HPDE6-E6E7 (cell line): ENCODE measurements around the gene NAPEPLD.
"Not testable (repeated sequence)": the region's sequence is repeated elsewhere in the genome, so short reads cannot be mapped to it uniquely, and the experiment has no call there.

Source experiments
- DNase-seq: peaks from one replicate; pipeline ENCODE4 v3.0.0; 2011; ENCODE audit warnings: missing footprints; ENCODE audit errors: extremely low spot score

Gene NAPEPLD

DNA sequence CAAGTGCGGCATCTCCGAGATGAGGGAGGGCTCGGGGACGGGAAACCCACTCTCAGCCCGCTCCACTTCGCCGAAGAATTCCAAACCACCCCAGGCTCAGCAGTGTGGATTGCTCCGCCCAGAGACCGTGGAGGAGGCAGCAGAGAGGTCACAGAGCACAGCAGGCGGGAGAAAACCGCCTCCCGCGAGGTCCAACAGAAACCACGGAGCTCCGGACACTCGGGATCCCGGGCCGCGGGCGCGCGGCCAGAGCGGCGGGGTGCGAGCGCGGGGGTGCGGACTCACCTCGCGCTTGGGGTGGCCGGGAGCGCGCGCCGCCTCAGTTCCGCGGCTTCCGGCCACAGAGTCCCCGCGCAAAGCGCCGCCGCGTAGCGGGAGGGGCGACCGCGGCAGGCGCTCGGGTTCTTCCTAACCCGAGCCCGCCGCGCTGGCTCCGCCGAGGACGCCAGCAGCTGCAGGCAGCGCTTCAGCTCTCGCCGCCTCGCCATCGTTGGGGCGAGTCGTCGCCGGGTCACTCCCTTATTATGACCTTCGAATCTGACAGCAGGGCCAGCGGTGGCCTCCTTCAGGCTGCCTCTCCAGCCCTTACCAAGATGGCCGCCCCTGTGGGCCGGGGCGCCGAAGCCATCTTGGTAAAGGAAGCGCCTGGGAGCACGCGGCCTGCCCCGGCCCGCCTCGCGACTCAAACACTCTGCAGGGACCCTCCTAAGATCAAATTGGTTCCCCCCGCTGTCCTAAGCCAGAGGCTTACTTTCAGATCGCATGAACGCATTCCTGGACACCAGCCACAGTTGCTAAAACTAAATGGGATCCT, at the start of gene NAPEPLD:
TSS of gene NAPEPLD (minus strand) at position 106 of the 814 bp plus-strand sequence. CDS start 20,323 bp downstream, outside the sequence.
- peak; percentile 69 for DNase-seq

DNA sequence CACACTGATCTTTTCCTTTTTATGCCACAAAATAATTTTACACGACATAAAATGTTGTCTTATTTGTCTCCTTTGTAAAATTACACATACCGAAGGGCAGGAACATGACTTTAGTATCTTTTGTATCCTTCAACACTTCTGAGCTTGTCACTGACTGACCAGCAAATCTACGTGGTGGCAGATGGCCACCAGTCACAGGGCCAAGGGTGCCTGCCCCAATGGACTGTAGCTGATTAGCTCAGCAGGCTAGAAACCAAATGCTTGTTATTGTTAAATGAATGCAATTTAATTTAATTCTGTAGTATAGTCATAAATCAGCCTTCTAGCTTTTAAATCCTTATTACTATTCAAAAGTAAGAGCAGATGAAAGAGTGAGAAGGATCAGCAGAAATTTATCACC, 49.2 kb upstream of the NAPEPLD start:
- not testable (repeated sequence) for DNase-seq

DNA sequence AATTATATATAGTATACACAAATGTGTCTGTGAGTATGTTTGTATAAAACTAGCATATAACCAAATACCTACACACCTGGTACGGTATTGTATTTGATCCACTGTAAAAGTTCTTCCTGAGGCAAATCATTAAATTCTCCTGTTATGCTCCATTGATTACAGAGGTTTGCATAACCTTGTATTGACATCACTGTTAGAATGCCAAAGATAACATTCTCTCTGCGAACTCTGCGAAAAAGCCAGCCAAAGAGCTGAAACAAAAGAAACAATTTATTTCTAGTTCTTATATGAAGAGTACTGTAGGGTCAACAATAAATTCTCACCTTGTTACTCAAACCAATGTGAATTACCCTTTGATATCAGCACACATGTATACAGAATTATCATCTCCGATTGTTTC, 46.5 kb upstream of the NAPEPLD start:
- not testable (repeated sequence) for DNase-seq

DNA sequence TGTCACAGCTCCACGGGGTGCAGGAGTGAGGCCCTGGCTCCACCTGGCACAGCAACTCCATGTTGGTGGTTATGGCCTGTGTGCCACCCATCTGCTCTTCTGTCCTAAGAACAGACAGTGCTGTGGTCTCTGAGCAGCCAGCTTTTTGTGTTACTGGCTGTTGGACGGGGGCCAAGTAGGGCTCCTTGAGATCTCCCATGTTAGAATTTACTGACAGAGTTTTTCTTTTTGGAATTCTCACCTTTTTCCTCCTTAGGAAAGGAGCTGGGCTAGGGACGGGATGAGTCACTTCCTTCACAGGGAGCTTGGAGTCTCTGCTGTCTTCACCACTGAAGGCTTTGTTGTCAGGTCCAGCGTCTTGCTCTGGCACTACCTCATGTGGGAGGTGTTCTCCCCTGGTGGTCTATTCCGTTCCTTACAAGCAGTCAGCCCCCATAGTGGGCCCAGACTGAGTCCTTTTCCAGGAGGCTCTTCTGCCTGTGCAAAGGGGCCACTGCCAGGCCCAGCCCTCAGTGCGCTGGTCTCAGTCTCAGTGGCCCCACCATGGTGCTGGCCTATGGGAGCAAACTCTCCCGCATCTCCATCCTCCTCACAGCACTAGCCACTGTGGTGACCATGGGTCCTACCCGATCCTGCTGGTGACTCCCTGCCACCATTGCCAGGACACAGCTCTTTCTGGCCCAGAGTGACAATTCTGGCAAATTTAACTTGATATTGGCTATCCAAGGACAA, 23.7 kb upstream of the NAPEPLD start:
- not testable (repeated sequence) for DNase-seq

DNA sequence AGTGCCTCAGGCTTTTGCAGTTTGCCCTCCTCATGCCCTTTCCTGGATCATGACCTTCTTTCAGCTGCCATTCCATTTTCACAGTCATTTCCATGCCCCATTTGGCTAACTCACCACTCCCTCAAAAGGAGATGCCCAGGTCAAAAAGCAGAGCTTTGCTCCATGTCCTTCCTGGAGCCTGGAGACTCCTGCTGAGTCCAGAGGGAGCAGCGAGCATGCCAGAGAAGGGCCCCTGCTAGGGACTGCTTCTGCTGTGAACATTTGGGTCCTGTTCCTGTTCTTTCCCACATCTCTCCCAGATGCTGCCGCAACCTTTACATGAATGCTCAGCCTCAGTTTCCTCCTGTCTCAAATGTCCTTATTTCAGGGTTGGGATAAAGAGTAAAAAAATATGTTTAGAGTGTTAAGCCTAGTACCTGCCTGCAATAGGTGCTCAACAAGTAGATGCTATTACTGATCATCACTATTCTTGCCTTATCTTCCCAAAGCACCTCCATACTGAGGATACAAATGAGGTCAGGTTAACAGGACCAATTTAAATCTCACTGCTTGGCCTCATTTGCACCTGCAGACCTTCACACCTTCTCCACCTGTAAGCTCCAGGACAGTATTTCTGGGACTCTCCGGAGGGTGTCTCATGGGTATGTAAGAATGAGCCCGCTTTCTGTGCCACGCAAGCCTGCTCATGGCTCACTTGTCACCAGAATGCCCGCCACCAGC, 23.0 kb upstream of the NAPEPLD start:
- DNase-seq: not testable (repeated sequence)

DNA sequence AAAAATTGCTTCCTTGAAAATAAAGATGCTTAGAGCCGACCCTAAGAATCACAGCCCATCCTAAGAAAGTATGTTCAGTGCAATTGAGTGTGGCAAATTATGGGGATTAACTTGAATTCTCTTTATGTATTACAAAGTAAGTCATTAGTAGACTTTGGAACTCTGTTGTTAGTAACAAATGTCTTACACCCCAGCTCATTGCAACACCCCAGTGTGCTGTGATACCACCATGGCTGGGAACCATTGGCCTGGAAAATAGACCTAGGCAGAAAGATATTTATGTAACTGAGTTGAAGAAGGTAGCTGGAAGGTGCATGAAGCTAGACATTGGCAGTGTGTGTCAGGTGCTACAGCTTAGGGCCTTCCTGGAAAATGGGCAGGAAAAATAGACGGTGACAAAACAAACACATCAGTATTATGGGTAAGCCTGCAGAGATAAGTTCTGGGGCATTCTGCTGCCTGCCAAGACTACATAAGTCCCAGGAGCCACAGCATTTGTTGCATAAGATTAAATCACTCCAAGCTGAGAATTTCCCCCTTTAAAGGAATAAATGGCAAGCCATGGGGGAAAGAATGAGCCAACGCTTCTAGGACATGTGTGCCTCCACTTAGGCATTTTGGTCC, 18.1 kb upstream of the NAPEPLD start:
- not testable (repeated sequence) for DNase-seq

DNA sequence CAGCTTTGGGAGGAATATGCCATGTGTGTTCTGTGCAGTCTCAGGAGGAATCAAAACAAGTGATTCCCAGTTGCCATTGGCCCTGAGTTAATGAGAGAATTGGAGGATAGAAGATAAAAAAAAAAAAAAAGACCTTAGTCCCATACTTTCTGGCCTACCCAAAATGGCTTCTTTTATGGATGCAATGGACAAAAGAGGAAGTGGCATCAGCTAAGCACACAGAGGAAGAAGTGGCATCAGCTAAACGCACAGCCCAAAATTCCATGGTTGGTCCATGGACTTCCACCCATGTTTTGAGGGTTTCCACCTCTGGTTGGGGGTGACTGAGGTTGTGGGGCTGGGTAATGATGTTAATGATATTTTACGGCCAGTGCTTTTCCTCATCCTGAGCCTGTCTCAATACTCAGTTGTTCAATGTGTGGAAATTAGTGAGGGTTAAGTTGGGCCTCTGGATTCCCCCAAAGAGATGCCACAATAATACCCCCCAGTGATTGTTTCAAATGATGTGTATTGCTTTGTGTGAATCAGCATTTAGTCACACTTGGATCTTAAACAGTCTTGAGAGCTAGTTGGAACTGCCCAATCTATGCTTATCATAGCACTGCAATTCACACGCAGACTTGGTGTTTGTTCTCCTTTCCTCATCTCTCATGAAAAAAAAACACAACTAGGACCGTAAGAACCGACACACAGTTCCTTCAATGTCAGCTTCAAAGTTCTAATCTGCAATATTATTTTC, 14.4 kb upstream of the NAPEPLD start:
- not testable (repeated sequence) for DNase-seq

DNA sequence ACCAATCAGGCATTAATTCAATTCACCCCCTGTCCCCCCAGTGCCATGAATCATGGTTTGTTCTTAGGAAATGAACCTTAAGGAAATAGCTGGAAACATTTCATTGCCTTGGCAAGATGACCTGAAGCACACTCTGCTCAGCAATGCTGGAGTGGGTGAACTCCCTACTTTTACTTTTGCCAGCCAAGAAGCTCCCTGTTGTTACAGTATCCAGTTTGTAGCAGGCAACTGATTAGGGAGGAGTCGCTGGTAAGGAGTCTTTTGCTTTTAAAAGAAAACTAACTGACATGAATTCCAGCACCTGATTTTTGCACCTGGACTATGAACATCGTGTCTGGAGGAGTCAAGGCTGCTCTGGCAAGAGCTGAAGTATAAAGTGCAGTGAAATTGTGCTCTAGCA, 13.7 kb upstream of the NAPEPLD start:
- not testable (repeated sequence) for DNase-seq

DNA sequence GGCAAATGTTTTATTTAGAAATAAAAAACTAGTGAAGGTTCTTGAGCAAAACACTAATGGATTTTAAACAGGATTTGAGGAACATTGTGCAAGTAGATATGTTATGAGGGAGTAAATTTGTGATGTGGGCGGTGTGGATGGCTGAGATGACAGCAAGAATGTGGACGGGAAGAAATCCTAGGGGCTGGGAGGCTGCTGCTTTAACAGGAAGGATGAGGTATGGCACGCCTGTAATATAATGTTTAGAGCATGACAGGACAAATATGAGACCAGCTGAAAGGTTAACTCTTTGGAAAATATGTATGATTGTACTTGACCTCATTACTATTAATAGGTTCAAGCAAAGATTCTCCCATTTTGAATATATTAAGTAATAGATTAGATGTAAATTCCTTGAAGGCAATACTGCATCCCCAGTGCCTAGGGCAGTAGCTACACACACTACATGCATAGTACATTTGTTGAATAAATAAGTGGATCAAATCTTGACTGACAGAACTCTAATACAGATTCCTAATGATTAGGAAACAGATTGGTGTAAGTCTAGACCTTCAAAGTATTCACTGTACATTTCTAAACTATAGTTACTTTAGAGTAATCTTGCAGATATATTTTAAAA, 13.2 kb upstream of the NAPEPLD start:
- not testable (repeated sequence) for DNase-seq

DNA sequence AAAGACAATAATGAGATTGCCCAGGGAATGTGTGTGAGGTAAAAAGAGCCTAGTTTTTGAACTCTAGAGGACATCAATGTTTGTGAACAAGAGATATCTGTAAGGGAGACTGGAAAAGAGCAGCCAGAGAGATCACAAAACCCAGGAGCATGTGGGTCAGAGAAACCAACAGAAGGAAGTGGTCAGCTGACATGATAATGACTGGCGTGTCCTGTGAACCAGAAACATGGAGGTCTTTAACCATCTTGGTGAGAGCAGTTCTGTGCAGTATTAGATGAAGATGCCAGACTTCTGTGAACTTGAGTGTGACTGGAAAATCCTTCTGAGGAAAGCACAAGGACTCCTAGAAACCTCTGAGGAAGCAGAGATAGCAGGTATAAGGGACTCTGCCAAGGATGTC, 10.2 kb upstream of the NAPEPLD start:
- not testable (repeated sequence) for DNase-seq

DNA sequence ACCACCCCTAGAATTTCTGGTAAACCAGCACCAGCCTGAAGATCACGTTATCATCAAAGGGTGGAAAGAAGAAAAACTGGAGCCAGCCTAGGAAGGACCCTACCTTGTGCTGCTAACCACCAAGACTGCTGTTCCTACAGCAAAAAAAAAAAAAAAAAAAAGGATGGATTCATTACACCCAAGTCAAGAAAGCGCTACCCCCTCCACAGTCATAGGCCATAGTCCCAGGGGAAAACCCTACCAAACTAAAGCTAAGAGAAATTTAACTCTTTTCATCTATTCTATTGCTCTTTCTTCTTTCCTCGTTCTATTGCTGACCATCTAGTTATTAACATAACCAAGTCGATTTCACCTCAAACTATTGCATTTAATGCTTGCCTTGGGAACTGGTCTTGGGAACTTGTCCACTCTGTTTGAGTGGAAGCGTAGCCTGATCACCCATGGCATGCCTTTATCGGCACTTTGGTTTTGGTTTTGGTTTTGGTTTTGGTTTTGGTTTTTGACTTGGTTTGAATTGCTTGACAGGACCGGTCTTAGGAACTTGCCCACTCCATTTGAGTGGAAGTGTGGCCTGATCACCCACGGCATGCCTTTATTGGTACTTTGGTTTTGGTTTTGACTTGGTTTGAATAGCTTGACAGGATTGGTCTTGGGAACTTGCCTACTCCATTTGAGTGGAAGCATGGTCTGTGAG, 6.6 kb upstream of the NAPEPLD start:
- not testable (repeated sequence) for DNase-seq

DNA sequence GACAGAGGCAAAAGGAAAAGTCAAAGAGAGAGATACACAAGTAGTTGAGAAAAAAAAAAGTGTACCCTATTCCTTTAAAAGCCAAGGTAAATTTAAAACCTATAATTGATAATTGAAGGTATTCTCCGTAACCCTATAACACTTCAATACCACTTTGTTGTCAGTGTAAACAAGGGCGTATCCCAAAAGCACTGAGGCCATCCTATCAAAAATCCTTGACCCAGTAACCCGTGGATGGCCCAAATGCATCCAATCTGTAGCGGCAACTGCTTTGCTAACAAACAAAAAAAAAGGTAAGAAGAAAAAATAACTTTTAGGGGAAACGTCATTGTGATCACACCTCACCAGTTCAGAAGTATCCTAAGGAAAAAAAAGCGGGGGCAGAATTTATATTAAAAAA, 5.1 kb upstream of the NAPEPLD start:
- DNase-seq: no peak

DNA sequence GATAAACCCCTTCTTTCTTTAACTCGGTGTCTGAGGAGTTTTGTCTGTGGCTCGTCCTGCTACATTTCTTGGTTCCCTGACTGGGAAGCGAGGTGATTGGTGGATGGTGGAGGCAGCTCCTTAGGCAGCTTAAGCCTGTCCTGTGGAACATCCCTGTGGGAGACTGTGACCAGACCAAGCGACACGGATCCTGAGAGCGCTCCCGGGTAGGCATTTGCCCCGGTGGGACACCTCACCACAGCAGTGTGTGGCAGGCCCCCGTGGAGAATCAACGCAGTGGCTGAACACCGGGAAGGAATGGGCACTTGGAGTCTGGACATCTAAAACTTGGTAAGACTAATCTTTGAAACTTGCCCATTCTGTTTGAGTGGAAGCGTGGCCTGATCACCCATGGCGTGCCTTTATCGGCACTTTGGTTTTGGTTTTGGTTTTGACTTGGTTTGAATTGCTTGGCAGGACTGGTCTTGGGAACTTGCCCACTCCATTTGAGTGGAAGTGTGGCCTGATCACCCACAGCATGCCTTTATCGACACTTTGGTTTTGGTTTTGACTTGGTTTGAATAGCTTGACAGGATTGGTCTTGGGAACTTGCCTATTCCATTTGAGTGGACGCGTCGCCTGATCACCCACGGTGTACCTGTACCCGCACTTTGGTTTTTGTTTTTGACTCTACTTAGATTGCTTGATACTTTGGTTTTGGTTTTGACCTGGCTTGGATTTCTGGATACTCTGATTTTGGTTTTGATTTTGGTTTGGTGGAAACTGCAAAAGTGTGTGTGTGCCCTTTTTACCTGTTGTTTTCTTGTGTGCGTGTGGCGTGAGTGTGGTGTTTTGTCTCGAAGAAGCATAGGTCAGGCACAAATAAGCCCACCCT, 4.1 kb upstream of the NAPEPLD start:
- not testable (repeated sequence) for DNase-seq

DNA sequence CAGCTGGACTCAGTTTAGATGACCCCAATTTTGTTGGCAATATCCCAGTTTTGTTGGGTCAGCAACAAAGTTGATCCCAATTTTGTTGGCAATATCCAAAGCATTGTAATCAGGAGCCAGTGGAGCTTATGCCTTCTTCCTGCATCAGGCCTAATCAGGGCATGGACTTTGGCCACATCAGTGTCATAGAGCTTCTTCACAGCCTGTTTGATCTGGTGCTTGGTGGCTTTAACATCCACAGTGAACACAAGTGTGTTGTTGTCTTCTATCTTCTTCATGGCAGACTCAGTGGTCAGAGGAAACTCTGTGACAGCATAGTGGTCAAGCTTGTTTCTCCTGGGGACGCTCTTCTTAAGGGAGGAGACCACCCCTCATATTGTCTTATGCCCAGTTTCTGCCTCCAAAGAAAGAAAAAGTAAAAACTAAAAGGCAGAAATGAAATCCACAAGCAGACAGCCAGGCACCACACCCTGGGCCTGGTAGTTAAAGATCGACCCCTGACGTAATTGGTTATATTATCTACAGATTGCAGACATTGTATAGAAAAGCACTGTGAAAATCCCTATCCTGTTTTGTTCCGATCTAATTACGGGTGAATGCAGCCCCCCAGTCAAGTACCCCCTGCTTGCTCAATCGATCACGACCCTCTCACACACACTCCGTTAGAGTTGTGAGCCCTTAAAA, 3.2 kb upstream of the NAPEPLD start:
- DNase-seq: not testable (repeated sequence)

DNA sequence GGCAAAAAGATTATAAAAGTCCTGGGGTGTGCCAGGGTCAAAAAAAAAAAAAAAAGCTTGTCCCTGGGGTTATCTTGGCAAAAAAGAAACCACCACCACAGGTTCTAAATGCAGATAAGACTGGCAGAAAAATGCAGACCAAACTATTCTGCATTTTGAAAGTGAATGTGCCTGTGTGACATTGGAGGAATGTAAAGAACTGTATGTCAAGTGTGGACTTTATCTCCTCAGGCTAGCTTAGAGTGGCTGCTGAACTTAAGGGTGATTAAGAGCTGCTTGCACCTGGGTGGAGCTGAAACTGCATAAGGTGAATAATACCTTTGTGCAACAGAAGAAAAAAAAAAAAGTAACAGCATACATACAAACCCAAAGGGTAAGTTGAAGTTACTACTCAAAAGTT, 1.3 kb upstream of the NAPEPLD start:
- peak; percentile 40 for DNase-seq

DNA sequence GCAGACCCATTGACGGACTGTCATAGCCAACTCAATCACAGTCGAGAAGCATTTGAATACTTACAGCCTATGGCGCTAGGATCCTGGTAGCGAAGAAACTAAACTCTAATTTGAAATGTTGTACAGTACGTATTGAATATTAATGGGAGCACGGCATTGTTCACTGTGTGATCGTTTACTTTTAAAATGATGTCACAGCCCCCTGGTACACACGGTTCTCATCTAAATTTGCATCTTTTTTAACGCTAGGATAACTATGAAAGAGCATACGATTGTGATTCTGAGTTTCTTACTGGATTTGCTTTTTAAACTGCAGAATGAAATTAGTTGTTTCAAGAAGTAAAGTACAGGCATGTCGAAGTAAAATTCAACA, 895 bp upstream of the NAPEPLD start:
- no peak for DNase-seq

DNA sequence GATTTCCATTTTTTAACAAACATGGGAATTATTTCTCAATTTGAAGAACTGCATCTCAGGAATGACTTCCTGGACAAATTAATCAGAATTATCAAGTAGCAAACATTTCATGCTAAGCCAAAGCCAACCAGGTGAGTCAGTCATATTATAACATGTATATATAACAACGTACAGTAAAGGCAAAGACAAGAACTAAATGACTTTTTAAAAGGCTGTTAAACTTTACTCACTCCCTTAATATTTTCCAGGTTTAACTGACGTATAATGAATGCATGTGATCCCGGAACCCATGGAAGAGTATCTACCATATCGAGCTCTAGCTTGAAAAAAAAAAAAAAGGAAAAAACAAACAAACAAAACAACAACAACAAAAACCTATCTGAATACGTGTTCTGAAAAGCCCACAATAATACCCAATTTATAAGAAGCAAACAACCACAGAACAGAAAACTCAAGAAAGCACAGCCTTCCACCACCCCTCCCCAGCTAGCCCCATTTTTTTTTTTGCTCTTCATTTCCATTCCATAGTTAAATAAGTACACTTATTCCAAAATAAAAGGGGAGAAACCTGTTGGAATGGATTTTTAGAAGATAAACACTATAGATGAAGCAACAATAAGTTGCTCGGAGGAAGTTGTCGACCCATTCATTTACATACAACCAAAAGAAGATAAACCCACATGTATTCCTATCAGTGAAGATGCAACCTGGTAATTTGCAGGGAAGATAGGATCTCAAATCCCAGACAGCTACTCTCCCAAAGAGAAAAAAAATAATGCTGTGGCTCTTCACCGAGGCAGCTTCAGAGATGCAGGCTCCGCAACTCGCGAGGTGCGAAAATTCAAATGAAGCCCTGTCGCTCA, 537 bp downstream of the NAPEPLD start:
- no peak for DNase-seq

DNA sequence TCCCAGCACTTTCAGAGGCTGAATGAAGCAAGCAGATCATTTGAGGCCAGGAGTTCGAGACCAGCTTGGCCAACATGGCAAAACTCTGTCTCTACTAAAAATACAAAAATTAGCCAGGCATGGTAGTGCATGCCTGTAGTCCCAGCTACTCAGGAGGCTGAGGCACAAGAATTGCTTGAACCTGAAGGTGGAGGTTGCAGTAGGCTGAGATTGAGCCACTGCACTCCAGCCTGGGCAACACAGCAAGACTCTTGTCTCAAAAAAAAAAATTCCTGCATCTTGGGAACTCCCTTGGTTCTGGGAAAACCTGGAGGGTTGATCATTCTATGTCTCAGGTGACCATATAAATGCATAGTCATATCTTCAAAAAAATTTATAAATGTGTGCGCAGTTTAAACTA, 4.1 kb downstream of the NAPEPLD start:
- not testable (repeated sequence) for DNase-seq
